ENCODE results near the gene GARIN3. TPM values are rescaled to one million over a fixed set of nuclear protein-coding genes. Genes with fewer than 3 reads are reported as not detected.
"Not testable (repeated sequence)": the region's sequence is repeated elsewhere in the genome, so short reads cannot be mapped to it uniquely, and the experiment has no call there.

GARIN3 gene
- polyA plus RNA-seq (2014; cell fraction: cytosol; rRNA removed), result not detected in 2 replicates
- polyA plus RNA-seq (2014; cell fraction: nucleus; rRNA removed), result not detected in 2 replicates

DNA sequence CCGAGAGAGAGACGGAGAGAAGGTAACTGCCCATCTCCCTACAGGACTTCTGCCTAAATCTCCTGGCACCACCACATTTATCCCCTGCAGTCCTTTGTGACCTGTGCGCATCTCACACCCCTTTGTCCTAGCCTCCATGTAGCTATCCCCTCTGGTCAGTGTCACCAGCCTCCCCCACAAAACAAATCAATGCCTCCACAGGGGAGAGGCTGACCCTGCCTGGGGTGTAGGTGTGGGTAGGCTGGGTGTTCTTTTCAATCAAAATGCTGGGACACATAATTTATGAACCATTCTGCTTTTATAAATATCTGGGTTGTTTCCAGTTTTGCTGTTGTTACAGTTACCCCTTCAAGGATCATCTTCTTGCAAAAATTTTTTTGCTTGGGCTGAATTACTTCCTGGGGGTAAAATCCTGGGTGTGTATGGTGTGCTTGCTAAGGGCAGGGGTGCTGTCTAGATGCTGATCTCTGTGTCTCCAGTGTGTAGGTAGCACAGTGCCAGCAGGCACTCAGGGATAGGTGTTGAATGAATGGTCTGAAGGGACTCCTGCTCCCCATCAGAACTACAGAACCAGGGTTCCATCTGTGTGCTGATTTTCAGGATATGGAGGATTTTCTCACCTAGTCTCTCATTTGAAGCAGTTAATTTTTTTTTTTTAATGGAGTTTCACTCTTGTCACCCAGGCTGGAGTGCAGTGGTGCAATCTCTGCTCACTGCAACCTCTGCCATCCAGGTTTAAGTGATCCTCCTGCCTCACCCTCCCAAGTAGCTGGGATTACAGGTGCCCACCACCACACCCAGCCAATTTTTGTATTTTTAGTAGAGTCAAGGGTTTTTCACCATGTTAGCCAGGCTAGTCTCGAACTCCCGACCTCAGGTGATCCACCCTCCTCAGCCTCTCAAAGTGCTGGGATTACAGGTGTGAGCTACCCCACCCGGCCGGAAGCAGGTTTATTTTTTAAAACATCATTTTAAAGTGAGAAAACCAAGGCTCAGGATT, at the start of gene GARIN3:
Gene GARIN3 (minus strand): TSS at position 51 of the 1,000 bp plus-strand sequence. CDS start 96 bp downstream, outside the sequence.
- no peak for DNase-seq (ENCODE audit: low spot score)

GRCh38 chr5:157215514-157216167, 49.6 kb upstream of the GARIN3 start:
- DNase-seq (ENCODE audit: low spot score), result no peak

DNA sequence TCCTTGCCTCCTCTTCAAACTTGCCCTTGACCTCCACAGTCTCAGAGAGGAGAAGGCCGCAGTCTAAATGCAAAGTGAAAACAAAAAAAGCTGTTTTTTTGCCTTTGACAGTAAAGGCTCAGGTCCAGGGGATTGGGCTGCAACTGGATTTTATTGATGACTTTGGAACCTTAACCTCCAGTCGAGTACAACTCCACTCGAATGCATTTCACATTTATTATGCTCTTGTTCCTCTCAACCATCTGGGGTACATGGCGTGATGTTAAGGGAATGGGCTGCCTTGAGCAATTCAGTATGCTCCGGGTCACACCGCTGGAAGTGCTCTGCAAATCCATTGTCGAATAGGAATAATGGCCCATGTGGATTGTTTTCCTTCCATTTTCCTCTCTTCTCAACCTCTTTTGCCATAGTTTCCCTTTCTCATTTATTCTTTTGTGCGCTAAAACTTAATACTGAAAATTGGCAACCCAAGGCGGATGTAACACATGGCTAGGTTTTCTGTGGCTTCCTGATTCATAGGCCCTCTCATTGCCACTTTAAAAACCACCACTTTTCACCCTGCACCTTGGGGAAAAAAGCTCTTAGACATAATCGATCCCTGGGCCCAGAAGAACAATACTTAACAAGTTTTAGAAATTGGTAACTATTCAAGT, 48.9 kb upstream of the GARIN3 start:
- DNase-seq (ENCODE audit: low spot score), result no peak

DNA sequence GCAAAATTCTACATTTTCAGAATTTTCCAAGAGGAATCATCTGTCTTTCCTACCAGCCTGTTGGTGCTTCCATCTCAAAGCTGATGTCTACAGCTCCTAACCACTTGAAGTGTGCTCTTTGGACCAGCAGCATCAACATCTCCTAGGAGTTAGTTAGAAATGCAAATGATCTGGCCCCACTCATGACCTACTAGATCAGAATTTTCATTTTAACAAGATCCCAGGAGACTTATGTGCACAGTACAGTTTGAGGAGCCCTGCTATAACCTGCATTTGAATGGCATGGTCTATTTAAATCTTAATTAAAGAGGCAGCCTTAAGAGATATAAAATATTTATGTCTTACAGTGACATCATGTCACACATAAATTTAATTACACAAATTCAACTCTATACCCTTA, 48.4 kb upstream of the GARIN3 start:
- DNase-seq (ENCODE audit: low spot score), result no peak

- no peak for DNase-seq (ENCODE audit: low spot score)
Measured at GRCh38 chr5:157213527-157214243, 47.6 kb upstream of the GARIN3 start.

GRCh38 chr5:157212307-157212706, 46.2 kb upstream of the GARIN3 start:
- no peak for DNase-seq (ENCODE audit: low spot score)

- not testable (repeated sequence) for DNase-seq (ENCODE audit: low spot score)
Measured at GRCh38 chr5:157210652-157211051, 44.6 kb upstream of the GARIN3 start.

- DNase-seq (ENCODE audit: low spot score), result no peak
Measured at GRCh38 chr5:157205708-157206107, 39.6 kb upstream of the GARIN3 start.

DNA sequence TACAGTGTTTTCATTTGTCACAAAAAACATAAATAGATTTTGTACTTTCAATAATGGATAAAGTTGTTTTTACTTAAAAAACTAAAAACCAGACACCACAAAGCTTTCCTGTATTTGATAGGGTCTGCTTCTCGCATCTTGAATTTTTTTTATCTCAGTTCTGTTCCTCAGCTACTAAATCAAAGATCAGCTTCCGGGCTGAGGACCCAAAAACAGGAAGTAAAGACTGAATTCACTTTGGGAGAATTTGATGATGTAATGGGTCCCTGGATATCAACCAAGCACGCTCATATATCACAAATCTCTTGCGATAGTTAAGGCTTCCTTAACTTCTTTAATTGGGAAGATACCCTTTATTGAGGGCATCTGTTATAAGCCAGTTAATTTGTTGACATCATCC, 38.7 kb upstream of the GARIN3 start:
- DNase-seq (ENCODE audit: low spot score), result no peak

DNA sequence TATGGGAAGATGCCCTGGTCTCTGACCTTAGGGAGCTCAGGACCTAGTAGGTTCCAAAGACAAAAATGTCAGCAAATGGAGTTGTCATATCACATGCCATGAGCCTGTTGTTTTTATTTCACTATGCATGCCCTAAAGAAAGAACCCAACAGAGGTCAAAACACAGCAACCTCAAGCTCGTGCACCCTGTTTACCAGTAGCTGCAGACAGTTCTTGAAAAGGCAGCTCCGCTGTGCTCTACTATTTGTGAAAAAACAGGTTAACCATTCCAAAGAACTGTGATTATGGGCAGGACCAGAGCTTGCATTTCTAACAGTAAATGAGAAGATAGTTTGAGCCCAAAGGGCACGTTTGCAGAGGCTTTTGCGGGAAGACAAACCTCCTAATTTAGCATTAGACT, 37.4 kb upstream of the GARIN3 start:
- DNase-seq (ENCODE audit: low spot score), result no peak

DNA sequence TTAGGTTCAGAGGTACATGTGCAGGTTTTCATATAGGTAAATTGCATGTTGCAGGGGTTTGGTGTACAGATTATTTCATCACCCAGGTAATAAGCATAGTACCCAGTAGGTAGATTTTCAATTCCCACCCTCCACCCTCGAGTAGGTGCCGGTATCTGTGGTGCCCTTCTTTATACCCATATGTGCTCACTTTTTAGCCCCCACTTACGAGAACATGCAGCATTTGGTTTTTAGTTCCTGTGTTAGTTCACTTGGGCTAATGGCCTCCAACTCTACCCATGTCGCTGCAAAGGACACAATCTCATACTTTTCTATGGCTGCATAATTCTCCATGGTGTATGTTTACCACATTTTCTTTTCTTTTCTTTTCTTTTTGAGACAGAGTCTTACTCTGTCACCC, 35.8 kb upstream of the GARIN3 start:
- DNase-seq (ENCODE audit: low spot score), result no peak

DNA sequence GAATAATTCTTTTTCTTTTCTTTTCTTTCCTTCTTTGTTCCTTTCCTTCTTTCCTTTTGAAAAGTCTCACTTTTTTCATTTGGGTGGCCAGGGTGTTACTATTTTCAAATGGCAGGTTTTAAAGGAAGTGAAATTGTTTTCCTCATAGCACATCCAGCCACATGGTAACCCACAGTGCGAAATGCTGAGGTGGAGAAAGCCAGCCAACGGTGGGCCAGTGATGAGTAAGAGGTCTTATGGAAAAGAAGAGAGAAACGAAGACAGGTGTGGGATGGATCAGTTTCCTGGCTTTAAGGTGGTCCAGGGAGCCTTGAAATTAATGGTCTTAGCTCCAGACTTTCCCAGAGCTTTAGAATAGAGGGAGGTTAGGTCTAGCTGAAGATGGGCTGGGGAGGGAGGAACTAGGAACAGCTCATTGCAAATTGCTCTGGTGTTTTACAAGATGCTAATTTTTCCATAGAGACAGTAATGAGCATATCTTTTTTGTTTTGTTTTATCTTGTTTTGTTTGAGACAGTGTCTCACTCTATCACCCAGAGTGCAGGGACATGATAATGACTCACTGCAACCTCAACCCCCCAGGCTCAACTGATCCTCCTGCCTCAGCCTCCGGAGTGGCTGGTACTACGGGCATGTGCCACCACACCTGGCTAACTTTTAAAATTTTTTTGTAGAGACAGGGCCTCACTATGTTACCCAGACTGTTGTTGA, 32.4 kb upstream of the GARIN3 start:
- no peak for DNase-seq (ENCODE audit: low spot score)

GRCh38 chr5:157197086-157197485, 31.0 kb upstream of the GARIN3 start:
- DNase-seq (ENCODE audit: low spot score), result no peak

- DNase-seq (ENCODE audit: low spot score), result no peak
Measured at GRCh38 chr5:157196045-157196444, 30.0 kb upstream of the GARIN3 start.

DNA sequence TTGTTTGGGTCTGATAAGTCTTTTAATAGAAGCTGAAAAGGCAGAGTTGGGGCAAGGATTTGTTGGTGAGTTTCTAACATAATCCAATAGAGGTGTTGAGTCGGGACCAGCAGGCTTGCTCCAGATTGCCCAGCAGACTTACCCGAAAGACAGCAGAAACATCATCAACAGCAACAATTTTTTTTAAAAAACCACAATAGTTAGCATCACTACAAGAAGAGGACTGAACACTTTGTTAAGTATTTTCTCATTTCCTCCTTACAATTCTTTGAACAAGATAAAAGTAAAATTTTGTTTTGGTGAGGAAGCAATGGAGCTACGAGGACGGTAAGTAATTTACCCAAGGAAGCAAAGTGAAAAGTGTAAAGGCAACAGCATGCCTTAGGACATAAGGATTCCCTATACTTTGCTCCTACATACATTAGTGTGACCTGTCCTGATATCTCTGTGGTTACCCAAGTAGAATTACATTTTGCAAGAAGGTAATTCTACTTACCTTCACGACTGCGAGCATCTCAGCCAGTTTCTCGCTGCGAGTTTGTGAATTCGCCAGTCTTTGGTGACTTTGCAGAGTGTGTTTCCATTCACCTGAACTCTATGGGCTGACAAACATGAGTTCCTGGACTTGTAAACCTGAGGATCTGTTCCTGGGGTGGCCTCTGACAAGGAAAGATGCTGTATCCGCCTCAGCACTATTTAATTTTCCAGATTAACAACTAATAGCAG, 27.8 kb upstream of the GARIN3 start:
- DNase-seq (ENCODE audit: low spot score), result no peak

DNA sequence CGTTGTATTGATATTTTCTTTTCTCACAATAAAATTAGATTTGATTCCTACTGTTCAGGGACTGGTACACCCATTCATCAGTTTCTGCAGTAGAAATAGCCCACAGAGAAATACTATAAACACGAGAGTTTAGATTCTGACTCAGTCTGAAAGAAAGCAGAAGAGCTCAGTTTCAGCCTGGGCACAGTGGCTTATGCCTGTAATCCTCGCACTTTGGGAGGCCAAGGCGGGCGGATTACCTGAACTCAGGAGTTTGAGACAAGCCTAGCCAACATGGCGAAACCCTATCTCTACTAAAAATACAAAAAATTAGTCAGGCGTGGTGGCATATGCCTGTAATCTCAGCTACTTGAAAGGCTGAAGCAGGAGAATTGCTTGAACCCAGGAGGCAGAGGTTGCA, 23.2 kb upstream of the GARIN3 start:
- DNase-seq (ENCODE audit: low spot score), result no peak

DNA sequence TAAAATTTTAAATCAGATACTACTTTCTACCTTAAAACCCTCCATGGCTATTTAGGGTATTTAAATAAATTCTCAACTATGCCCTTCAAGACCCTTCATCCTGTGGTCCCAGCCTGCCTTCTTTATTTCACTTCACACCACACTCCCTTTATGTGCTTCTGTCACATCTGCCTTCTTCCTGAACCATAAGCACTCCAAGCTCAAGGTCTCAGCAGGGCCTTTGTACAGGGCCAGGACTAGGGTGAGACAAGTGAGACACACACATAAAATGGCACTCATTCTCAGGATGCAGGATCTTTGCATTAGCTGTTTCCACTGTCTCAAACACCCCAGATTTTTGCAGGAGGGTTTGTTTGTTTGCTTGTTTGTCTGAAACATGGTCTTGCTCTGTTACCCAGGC, 22.2 kb upstream of the GARIN3 start:
- DNase-seq (ENCODE audit: low spot score), result no peak

DNA sequence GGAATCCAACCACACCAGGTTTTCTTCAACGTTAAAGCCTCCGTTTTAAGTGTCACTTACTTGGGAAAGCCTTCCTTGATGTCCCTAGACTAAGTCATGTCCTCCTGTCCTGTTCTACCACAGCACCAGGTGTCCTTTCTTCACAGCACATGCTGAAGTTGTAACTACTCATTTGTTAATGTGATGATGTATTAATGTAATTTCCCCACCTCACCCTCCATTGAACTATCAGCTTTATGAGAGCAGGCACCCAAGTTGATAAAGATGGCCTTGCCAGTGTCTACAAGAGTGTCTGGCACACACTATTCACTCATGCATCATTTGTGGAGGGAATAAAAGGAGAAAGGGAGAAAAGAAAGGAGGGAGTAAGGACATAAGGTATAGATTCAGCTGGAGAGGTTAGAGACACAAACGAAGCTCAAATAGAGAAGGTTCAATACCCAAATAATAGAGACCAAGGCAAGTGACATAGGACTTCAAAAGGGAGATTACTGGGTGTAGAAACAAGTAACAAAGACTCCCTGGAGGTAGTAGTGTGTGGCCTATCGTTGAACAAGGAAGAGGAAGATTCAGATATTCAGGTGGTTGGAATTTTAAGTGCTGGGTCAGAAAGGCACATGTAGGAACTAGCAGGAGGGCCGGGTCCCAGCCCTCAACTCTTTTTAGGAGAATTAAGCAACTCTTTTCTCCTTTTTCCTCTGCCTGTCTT, 21.1 kb upstream of the GARIN3 start:
- DNase-seq (ENCODE audit: low spot score), result no peak

DNA sequence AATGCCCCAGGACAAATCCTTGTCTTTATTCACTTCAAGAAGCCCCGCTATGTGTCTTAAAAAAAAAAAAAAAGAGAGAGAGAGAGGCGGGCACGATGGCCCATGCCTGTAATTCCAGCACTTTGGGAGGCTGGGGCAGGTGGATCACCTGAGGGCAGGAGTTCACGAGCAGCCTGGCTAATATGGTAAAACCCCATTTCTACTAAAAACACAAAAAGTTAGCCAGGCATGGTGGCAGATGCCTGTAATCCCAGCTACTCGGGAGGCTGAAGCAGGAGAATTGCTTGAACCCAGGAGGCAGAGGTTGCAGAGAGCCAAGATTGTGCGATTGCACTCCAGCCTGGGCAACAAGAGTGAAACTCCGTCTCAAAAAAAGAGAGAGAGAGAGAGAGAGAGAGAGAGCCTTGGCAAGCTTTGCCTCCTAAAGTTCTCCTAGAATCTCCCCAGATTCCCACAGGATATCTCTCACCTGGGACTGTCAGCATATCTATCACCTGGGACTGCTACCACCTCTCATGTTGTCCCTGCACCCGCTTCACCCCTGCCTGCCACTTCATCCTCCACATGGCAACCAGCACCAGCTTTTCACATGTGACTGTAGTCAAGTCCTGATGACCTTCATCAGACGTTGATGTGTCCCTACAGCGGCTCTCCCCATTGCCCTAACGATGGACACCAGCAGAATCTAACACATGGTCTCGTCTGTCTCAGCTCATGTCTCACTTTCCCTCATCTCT, 20.4 kb upstream of the GARIN3 start:
- DNase-seq (ENCODE audit: low spot score), result no peak
